ENCODE measurements around the gene GNPAT. TPM values are rescaled to one million over a fixed set of nuclear protein-coding genes. Genes with fewer than 3 reads are reported as not detected.

The GNPAT gene
- total and polyA plus RNA-seq, 10 of the 15 experiments (the other 5 are each of a cell fraction or from before 2014, with no cell fraction given) = 24.0 to 70.6 (median 47.2) TPM

DNA sequence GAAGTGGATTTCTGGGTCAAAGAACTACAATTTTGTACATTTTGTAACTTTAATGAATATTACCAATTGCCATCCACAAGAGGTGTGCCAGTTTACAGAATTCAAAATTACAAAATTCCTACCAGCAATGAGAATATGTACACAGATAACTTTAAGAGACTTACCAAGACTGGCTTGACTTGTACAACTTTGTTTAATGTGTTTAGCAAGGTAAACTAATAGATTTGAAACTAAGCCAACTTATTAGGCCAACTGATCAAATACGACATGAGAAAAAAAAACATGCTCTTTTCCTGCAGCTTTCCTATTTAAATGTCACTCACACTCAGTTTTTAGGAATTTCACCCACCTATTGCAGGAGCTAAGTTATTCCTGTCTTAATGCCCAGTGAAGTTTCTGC lies 85.2 kb downstream of the GNPAT start:
- ChIA-PET RAD21 (ENCODE audit: unreplicated experiment) (no interaction called here), CTCF (interaction anchor here (0.6 kb wide), 1 partner anchor 11 kb away, joined by 3 read pairs; the partner anchor contains the start of gene EXOC8), SMC1A (ENCODE audit: uncharacterized antibody, unreplicated experiment) (interaction anchor here (0.6 kb wide), 1 partner anchor 51 kb away, joined by 4 read pairs; no protein-coding TSS in a partner anchor), POLR2A (no interaction called here)
- Histone ChIP-seq H3K4me2 (ENCODE audit: control insufficient read depth, insufficient read depth) (no peak overlapping the region), H3K4me3 (no peak overlapping the region), H4K20me1 (ENCODE audit: control insufficient read depth, insufficient read depth) (no peaks in the 10 kb centered on the region), H3K27ac (ENCODE audit: control insufficient read depth, insufficient read depth) (no peak overlapping the region), H2AFZ (ENCODE audit: control insufficient read depth, low read depth, low read length) (no peak overlapping the region), H3K27me3 (replicated peaks in 1 of 2; ENCODE audit: control insufficient read depth in 2 of 2, insufficient read depth in 2 of 2, low read length in 1 of 2) (no peaks in the 10 kb centered on the region), H3K36me3 (ENCODE audit: control insufficient read depth in 2 of 2, insufficient read depth in 2 of 2, low read length in 1 of 2) (no peaks in the 10 kb centered on the region), H3K79me2 (ENCODE audit: control insufficient read depth, insufficient read depth, low read length) (no peaks in the 10 kb centered on the region), H3K9me3 (replicated peaks; ENCODE audit: control insufficient read depth, insufficient read depth, low read length) (no peaks in the 10 kb centered on the region), H3K4me1 (ENCODE audit: control insufficient read depth, insufficient read depth, low read length) (peaks cover 8% of the 10 kb centered on the region; the same call in 1 of the 2 replicates), H3K9ac (ENCODE audit: control insufficient read depth, insufficient read depth, low read length) (no peak overlapping the region)
- DNase-seq (ENCODE audit: low read depth, low spot score) (no peak), FAIRE-seq (no peak), ATAC-seq (no peak)
- WGBS (ENCODE audit: insufficient coverage, insufficient replicate concordance, low lambda C conversion rate, missing lambda C conversion rate) = 92% methylated on average over 1 of the region's 1 CpG
- in situ Hi-C loops (cut with MboI) = no loop called here
- BruUV-seq (replicated peaks) = no TSS peak
- intact Hi-C loops (cut with micrococcal nuclease; ENCODE audit: unreplicated experiment) = no loop called here
- TF ChIP-seq SMAD1 (IDR thresholded peaks at IDR 0.05; ENCODE audit: low read depth, partially characterized antibody) (no peak), ZNF24 (IDR thresholded peaks at IDR 0.05) (no peak), IKZF1 (conservative IDR thresholded peaks at IDR 0.05) (no peak), HCFC1 (IDR thresholded peaks at IDR 0.05; ENCODE audit: low read length) (no peak), POU2F2 (IDR thresholded peaks at IDR 0.05; ENCODE audit: borderline replicate concordance, low read depth, low read length) (no peak), CBX5 (IDR thresholded peaks at IDR 0.05; ENCODE audit: low read depth) (no peak), ATF7 (IDR thresholded peaks at IDR 0.05; ENCODE audit: low read depth) (no peak), HDAC6 (IDR thresholded peaks at IDR 0.05; ENCODE audit: unreplicated experiment) (no peak)
- TF ChIP-seq, protein P1, sequence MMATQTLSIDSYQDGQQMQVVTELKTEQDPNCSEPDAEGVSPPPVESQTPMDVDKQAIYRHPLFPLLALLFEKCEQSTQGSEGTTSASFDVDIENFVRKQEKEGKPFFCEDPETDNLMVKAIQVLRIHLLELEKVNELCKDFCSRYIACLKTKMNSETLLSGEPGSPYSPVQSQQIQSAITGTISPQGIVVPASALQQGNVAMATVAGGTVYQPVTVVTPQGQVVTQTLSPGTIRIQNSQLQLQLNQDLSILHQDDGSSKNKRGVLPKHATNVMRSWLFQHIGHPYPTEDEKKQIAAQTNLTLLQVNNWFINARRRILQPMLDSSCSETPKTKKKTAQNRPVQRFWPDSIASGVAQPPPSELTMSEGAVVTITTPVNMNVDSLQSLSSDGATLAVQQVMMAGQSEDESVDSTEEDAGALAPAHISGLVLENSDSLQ (IDR thresholded peaks at IDR 0.05) = no peak
- TF ChIP-seq, protein P2, sequence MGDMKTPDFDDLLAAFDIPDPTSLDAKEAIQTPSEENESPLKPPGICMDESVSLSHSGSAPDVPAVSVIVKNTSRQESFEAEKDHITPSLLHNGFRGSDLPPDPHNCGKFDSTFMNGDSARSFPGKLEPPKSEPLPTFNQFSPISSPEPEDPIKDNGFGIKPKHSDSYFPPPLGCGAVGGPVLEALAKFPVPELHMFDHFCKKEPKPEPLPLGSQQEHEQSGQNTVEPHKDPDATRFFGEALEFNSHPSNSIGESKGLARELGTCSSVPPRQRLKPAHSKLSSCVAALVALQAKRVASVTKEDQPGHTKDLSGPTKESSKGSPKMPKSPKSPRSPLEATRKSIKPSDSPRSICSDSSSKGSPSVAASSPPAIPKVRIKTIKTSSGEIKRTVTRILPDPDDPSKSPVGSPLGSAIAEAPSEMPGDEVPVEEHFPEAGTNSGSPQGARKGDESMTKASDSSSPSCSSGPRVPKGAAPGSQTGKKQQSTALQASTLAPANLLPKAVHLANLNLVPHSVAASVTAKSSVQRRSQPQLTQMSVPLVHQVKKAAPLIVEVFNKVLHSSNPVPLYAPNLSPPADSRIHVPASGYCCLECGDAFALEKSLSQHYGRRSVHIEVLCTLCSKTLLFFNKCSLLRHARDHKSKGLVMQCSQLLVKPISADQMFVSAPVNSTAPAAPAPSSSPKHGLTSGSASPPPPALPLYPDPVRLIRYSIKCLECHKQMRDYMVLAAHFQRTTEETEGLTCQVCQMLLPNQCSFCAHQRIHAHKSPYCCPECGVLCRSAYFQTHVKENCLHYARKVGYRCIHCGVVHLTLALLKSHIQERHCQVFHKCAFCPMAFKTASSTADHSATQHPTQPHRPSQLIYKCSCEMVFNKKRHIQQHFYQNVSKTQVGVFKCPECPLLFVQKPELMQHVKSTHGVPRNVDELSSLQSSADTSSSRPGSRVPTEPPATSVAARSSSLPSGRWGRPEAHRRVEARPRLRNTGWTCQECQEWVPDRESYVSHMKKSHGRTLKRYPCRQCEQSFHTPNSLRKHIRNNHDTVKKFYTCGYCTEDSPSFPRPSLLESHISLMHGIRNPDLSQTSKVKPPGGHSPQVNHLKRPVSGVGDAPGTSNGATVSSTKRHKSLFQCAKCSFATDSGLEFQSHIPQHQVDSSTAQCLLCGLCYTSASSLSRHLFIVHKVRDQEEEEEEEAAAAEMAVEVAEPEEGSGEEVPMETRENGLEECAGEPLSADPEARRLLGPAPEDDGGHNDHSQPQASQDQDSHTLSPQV (IDR thresholded peaks at IDR 0.05) = no peak
- TF ChIP-seq, protein P3, sequence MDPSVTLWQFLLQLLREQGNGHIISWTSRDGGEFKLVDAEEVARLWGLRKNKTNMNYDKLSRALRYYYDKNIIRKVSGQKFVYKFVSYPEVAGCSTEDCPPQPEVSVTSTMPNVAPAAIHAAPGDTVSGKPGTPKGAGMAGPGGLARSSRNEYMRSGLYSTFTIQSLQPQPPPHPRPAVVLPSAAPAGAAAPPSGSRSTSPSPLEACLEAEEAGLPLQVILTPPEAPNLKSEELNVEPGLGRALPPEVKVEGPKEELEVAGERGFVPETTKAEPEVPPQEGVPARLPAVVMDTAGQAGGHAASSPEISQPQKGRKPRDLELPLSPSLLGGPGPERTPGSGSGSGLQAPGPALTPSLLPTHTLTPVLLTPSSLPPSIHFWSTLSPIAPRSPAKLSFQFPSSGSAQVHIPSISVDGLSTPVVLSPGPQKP (IDR thresholded peaks at IDR 0.05; ENCODE audit: low read depth, low read length) = no peak

All from GM12878 (cell line).